ENCODE measurements around the gene SLC27A5.
"Not testable (repeated sequence)": the region's sequence is repeated elsewhere in the genome, so short reads cannot be mapped to it uniquely, and the experiment has no call there.

SLC27A5 gene

DNA sequence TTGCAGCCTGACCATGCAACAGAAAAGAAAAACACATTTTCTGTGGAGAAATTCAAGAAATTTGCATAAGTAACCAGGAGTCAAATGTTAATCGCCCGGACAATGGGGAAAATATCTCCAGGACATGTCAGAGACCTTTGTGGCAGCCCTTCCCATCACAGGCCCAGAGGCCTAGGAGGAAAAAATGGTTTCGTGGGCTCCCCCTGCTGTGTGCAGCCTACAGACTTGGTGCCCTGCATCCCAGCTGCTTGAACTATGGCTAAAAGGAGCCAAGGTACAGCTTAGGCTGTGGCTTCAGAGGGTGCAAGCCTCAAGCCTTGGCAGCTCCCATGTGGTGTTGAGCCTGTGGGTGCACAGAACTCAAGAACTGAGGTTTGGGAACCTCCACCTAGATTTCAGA, 62.9 kb downstream of the SLC27A5 start:
- H3K4me1 Mint-ChIP-seq = peaks cover 23% of the 10 kb centered on the region
- H3K4me3 Mint-ChIP-seq, H3K27me3 Mint-ChIP-seq, H3K27ac Mint-ChIP-seq, H3K36me3 Mint-ChIP-seq, H3K9me3 Mint-ChIP-seq: not testable (repeated sequence)
